CD4-positive, alpha-beta T cell treated with Interferon gamma for 1 hour (primary cell): ENCODE results near the gene MYCT1.
"Not testable (repeated sequence)": the region's sequence is repeated elsewhere in the genome, so short reads cannot be mapped to it uniquely, and the experiment has no call there.

Experiments used
- DNase-seq: peaks from one replicate; pipeline ENCODE4 v3.0.0-alpha.2; 2020

The MYCT1 gene

GRCh38 chr6:152697634-152698033 is at the start of gene MYCT1:
Gene MYCT1, plus strand, starts transcription at chr6:152697897. Its CDS starts 6 bp downstream, at chr6:152697903.
- DNase-seq: no peak

DNA sequence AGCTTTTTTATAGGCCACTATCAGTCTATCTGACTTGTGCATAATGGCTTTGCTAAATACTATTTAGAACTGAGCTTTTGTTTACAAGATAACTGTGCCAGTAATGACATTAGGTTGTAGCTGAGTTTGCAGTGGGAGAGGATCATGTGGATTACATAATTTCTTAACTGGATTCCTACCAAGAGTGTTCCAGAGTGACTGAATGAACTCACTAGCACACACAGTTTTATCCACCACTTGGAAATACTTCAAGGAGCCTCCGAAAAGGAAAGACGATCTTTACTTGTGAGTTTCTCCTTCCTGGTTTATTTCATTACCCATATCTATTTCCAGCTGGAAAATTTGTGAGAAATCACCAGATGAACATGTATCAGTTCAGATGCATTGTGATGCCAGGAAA is 49.6 kb upstream of the MYCT1 start:
- no peak for DNase-seq

DNA sequence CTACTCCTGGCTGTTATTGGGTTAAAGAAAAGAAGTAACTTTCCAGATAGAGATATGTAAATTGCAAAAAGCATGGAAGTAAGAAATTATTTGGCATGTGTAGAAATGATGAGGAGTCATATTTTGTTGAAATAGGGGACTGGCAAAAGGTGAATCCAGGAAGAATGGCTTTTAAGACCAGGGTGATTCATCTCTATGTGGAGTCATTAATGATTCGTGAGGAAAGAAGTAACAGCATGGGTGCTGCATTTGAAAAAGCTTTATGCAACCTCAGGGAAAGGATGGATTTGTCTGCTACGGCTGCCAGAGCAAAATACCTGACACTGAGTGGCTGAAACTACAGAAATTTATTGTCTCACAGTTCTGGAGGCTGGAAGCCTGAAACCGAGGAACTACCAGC is 45.7 kb upstream of the MYCT1 start:
- DNase-seq: no peak

GRCh38 chr6:152661776-152662175 is 35.9 kb upstream of the MYCT1 start:
- DNase-seq: no peak

- no peak for DNase-seq
Observed at GRCh38 chr6:152669895-152670294, 27.8 kb upstream of the MYCT1 start.

- no peak for DNase-seq
Observed at GRCh38 chr6:152671171-152671570, 26.5 kb upstream of the MYCT1 start.

- DNase-seq: no peak
Observed at GRCh38 chr6:152673236-152673635, 24.5 kb upstream of the MYCT1 start.

GRCh38 chr6:152680151-152680550 is 17.5 kb upstream of the MYCT1 start:
- no peak for DNase-seq

DNA sequence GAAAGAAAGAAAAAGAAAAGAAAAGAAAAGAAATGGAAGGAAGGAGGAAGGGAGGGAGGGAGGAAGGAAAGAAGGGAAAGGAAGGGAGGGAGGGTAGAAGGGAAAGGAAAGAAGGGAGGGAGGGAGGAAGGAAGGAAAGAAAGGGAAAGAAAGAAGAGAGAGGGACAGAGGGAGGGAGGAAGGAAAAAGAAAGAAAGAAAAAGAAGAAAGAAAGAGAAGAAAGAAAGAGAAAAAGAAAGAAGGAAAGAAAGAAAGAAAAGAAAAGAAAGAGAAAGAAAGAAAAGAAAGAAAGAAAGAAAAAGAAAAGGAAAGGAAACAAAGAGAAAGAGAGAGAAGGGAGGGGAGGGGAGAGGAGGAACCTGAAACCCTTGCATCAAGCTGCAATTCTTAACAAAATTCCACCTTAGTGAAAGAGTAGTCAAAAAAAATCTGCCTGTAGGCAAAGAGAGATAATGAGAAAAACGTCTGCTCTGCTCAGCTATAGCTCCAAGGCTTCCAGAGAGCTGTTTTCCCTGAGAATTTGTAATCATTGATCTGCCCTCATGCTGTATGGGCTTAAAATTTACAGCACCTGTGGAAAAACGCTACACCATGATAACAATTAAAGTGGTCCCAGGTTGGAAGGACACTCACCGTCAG is 16.7 kb upstream of the MYCT1 start:
- DNase-seq: no peak

DNA sequence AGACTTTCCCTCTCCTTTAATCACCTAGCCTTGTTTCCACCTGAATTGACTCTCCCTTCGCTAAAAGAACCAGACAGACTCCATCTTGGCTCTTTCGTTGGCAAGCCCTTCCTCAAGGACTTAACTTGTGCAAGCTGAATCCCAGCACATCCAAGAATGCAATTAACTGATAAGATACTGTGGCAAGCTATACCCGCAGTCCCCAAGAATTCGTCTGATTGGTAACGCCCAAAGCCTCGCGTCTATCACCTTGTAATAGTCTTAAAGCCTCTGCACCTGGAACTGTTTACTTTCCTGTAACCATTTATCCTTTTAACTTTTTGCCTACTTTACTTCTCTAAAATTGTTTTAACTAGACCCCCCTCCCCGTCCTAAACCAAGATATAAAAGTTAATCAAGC is 15.6 kb upstream of the MYCT1 start:
- DNase-seq: no peak

DNA sequence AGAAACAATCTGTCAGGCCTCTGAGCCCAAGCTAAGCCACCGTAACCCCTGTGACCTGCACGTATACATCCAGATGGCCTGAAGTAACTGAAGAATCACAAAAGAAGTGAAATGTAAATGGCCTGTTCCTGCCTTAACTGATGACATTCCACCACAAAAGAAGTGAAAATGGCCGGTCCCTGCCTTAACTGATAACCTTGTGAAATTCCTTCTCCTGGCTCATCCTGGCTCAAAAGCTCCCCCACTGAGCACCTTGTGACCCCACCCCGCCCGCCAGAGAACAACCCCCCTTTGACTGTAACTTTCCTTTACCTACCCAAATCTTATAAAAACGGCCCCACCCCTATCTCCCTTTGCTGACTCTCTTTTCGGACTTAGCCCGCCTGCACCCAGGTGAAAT is 14.8 kb upstream of the MYCT1 start:
- not testable (repeated sequence) for DNase-seq

DNA sequence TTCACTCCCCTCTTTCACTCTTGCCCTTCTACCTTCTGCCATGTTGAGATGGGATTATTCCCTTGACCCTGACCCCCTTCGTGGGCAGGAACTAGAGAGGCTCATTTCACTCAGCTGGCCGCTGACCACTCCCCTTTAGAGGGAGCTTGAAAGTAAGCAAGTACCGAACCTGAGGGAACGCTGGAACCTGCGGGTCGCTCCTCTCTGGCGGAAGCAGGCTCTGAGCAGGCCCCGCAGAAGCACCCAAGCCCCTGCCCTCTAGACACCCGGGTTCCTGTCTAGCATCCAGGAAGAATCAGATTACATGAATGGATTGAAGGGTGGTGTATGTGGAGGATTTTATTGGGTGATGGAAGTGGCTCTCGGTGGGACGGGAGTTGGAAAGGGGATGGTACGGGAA is 11.9 kb upstream of the MYCT1 start:
- DNase-seq: no peak

GRCh38 chr6:152695372-152696045 is 2.2 kb upstream of the MYCT1 start:
- DNase-seq: no peak

- no peak for DNase-seq
Observed at GRCh38 chr6:152696522-152696921, 1.2 kb upstream of the MYCT1 start.

DNA sequence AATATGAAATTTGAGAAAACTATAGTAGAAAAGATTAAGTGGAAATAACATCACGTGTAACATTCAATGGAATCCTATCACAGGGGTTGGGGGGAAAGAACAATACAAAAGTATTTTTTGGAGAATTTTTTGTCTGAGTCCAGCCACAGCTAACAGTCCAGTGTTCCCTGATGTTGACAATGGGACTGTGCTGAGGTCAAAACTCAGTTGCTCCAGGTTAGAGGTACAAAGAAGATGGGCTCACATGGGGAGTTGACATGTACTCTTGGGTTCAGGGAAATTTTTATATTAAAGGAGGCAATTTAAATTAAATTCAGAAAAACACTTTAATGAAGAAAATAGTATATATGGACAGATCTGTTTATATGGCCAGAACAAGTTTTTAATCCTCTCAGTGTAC is 995 bp downstream of the MYCT1 start:
- no peak for DNase-seq

DNA sequence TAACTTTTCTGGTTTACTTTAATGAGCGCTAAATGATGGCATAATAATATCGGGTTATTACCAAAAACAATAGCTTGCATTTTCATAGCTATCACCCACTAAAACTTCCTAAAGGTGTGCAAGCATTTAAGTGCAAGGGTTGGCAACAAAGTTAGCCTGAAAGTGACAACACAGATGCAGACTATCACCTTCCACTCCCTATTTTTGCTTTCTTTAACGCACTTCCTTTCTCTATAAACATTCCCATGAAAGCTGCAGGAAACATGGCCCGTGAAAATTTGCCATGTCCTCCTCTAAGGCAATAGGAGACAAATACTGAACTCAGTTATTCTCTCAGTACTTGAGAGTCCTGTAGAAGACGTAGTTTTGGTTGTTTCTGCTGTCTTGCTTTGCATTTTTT is 2.7 kb downstream of the MYCT1 start:
- DNase-seq: no peak

GRCh38 chr6:152701081-152701862 is 3.6 kb downstream of the MYCT1 start:
- DNase-seq: no peak

GRCh38 chr6:152701863-152702401 is 4.2 kb downstream of the MYCT1 start:
- DNase-seq: no peak

DNA sequence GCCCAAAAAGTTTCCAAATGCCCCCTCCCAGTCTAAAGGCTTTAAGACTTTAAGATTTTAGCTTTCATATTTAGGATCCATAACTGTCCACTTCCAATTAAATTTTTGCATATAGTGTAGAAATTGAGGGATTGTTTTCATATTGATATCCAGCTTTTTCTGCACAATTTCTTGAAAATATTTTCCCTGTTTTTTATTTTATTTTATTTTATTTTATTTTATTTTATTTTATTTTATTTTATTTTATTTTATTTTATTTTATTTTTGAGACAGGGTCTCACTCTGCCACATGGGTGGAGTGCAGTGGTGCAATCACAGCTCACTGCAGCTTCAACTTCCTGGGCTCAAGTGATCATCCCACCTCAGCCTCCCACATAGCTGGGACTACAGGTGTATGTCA is 6.1 kb downstream of the MYCT1 start:
- not testable (repeated sequence) for DNase-seq

DNA sequence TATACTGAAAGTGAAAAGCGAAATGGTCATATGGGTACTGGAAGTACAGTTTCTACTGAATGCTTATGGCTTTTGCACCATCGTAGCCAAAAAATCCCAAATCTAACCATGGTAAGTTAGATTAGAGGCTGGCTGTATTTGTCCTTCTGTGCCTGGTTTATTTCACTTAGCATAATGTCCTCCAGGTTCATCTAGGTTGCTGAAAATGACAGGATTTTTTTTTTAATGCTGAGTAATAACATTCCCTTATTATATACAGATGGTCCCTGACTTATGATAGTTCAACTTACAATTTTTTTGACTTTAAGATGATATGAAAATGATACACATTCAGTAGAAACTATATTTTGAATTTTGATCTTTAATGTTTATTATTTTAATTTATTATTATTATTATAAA is 7.6 kb downstream of the MYCT1 start:
- DNase-seq: no peak

GRCh38 chr6:152716322-152716721 is 18.6 kb downstream of the MYCT1 start:
- no peak for DNase-seq

GRCh38 chr6:152720974-152721373 is 23.3 kb downstream of the MYCT1 start:
- no peak for DNase-seq

DNA sequence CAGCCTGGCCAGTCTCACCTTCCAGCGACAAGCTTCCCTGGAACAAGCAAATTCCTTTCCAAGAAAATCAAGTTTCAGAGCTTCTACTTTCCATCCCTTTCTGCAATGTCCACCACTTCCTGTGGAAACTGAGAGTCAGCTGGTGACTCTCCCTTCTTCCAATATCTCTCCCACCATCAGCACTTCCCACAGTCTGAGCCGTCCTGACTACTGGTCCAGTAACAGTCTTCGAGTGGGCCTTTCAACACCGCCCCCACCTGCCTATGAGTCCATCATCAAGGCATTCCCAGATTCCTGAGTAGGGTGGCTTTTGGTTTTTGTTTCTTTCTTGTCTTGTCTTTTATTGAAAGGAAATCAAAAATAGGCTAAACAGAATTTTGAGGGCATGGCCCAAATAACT is 24.3 kb downstream of the MYCT1 start:
- no peak for DNase-seq

DNA sequence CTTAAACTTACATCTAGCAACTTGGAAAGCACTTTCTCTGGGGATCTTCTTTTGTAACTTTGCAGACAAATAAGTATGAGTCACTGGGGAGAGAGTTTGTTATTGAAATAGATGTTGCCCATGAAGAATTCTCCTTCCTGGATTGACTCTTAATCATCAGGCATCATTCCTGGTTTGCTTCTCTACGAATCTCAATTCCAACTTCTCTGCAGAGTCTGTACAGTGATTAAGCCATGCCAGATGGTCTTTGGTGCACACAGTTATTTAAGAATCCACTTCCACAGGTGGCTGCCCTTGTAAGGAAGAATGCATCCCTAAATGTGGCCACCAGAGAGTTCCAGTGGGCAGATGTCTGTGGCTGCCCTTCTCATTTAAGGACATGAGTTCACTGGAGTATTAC is 25.7 kb downstream of the MYCT1 start:
- no peak for DNase-seq
